GM23248 (cell line): ENCODE data around the gene PKD2L1. TPM values are rescaled to one million over a fixed set of nuclear protein-coding genes. Genes with fewer than 3 reads are reported as not detected.
"Not testable (repeated sequence)": the region's sequence is repeated elsewhere in the genome, so short reads cannot be mapped to it uniquely, and the experiment has no call there.

Experiments used
- DNase-seq: peaks from one replicate; pipeline ENCODE4 v3.0.0-alpha.2; 2015
- H2AFZ ChIP-seq: fragments of 200-600 bp; sonication (generic); 2 replicates; pipeline ENCODE4 v1.6.1; 2016; ENCODE audit warnings: antibody characterized with exemption
- H3F3A ChIP-seq: fragments of 200-600 bp; sonication (generic); 2 replicates; pipeline ENCODE4 v1.6.1; 2016; ENCODE audit warnings: mild to moderate bottlenecking, antibody characterized with exemption, mixed run types; ENCODE audit not compliant: insufficient read depth
- H3K27ac ChIP-seq: fragments of 200-600 bp; sonication (generic); 2 replicates; pipeline ENCODE4 v1.5.1; 2016; ENCODE audit warnings: mild to moderate bottlenecking
- H3K27me3 ChIP-seq: fragments of 200-600 bp; sonication (generic); replicated peaks from 2 replicates; pipeline ENCODE4 v1.6.1; 2016; ENCODE audit warnings: mild to moderate bottlenecking; ENCODE audit not compliant: insufficient read depth
- H3K36me3 ChIP-seq: fragments of 200-600 bp; sonication (generic); 2 replicates; pipeline ENCODE4 v1.6.1; 2016; ENCODE audit warnings: low read depth, mild to moderate bottlenecking
- H3K4me1 ChIP-seq: fragments of 200-600 bp; sonication (generic); 2 replicates; pipeline ENCODE4 v1.6.1; 2016; ENCODE audit warnings: mild to moderate bottlenecking; ENCODE audit not compliant: insufficient read depth
- H3K4me2 ChIP-seq: fragments of 200-600 bp; sonication (generic); one replicate; pipeline ENCODE4 v1.6.1; 2016; ENCODE audit warnings: mild to moderate bottlenecking; ENCODE audit not compliant: unreplicated experiment
- H3K4me3 ChIP-seq: fragments of 200-600 bp; sonication (generic); 2 replicates; pipeline ENCODE4 v1.5.1; 2016; ENCODE audit warnings: mild to moderate bottlenecking
- H3K79me2 ChIP-seq: fragments of 200-600 bp; sonication (generic); 2 replicates; pipeline ENCODE4 v1.6.1; 2016; ENCODE audit warnings: mild to moderate bottlenecking; ENCODE audit not compliant: insufficient read depth
- H3K9ac ChIP-seq: fragments of 200-600 bp; sonication (generic); 2 replicates; pipeline ENCODE4 v1.6.1; 2016; ENCODE audit warnings: mild to moderate bottlenecking
- H3K9me2 ChIP-seq: fragments of 200-600 bp; sonication (generic); 2 replicates; pipeline ENCODE4 v1.6.1; 2016; ENCODE audit warnings: mixed run types, mild to moderate bottlenecking, moderate library complexity; ENCODE audit not compliant: insufficient read depth
- H3K9me3 ChIP-seq: fragments of 200-600 bp; sonication (generic); one replicate; pipeline ENCODE4 v1.6.1; 2017; ENCODE audit warnings: low read depth
- H4K20me1 ChIP-seq: fragments of 200-600 bp; sonication (generic); 2 replicates; pipeline ENCODE4 v1.6.0; 2016; ENCODE audit not compliant: insufficient read depth
- EZH2 ChIP-seq: fragments of 200-600 bp; sonication (generic); IDR thresholded peaks from 2 replicates; pipeline ENCODE4 v1.6.1; 2018; ENCODE audit warnings: antibody characterized with exemption, mild to moderate bottlenecking; ENCODE audit not compliant: insufficient read depth, poor library complexity, severe bottlenecking
- EZH2phosphoT487 ChIP-seq: fragments of 200-600 bp; sonication (generic); IDR thresholded peaks from 2 replicates; pipeline ENCODE4 v1.6.1; 2018; ENCODE audit warnings: antibody characterized with exemption, moderate library complexity, mild to moderate bottlenecking, low read depth; ENCODE audit not compliant: insufficient read depth
- WGBS, 2 experiments: methylation state at CpG; one replicate each; pipeline ENCODE4 v1.1.6; 2015 to 2017; ENCODE audit warnings: low lambda C conversion rate in 2 of 2, low coverage in 1 of 2; ENCODE audit errors: missing lambda C conversion rate in 2 of 2; 5-methylcytosine and 5-hydroxymethylcytosine counted together
- in situ Hi-C: fragments of 300-500 bp; cut with MboI; formaldehyde crosslinking; loops from 2 replicates; pipeline ENCODE4 v1.15.0; 2020
- polyA plus RNA-seq: library from polyadenylated mRNA; unstranded; fragments of >200 nt; fragmentation: Nextera tagmentation; extraction: Ambion mirVana; gene quantifications from 2 replicates; pipeline ENCODE4 v1.2.1, GENCODE V29; 2016
- total RNA-seq: library from RNA; depleted of rRNA; stranded (reverse); fragments of >200 nt; shearing (Covaris generic); gene quantifications from 2 replicates; pipeline ENCODE4 v1.2.3, GENCODE V29; 2014

The PKD2L1 gene
- total and polyA plus RNA-seq, 2 experiments from 2014 or later: not detected

DNA sequence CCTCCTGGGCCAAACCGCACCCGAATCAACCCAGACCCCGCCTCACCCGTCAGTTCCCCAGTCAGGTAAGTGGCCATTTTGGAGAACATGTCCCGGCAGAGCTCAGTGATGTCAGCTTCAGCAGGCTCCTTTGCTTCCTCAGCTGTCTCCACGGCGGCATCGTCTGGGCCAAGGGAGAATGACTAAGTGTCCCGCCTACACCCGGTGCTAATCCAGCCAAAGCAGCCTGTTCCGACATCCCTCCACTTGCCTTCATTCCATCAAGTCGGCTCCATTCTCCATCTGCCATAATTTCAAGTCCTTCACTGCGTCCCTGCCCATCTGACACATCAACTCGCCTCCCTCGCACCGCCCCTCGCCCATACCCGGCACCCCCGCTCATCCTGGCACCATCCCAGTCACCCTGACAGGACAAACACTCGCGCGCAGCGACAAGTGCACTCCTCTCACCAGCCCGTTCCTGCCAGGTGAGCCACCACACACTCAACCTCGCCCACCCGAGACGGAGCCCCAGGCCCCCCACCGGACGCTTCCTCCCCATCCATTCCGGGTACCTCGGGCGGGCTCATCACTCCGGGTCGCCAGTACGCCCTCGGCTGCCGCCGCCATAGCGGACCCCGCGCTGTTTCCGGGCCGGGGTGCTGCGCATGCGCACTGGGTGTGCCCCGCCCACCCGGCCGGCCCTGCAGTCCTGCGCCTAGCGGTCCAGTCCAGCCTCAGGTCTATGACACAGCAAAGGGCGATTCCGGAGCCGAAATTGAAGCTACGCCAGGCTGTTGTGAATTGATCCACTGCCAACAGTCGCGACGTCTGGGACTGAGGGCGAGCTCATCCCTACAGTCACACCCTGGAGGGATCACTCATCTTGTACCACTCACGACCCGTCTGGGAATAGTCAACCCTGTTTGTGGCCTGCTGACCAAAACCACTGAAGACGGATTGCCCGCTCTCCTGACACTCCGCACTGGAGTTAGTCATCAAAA is 43.7 kb downstream of the PKD2L1 start, which contains the start of gene BLOC1S2:
BLOC1S2 (minus strand) TSS at position 630 of the 983 bp plus-strand sequence; CDS start at position 609, 21 bp downstream.
- Histone ChIP-seq H3K4me2 (peak within 1 kb of the TSS; percentile 87), H3K4me1 (peaks cover 31% of the 10 kb centered on the region), H3K79me2 (peaks cover 45% of the 10 kb centered on the region), H3K27me3 (no peaks in the 10 kb centered on the region), H3K9me3 (no peaks in the 10 kb centered on the region), H3K27ac (peak within 1 kb of the TSS; percentile 96), H3K36me3 (peaks cover 16% of the 10 kb centered on the region; the same call in 1 of the 2 replicates), H3K9ac (peak within 1 kb of the TSS; percentile 94), H3K9me2 (no peaks in the 10 kb centered on the region), H3F3A (peaks cover 23% of the 10 kb centered on the region), H3K4me3 (peak within 1 kb of the TSS; percentile 96), H4K20me1 (no peaks in the 10 kb centered on the region), H2AFZ (peak within 1 kb of the TSS; percentile 93)
- in situ Hi-C loops: no loop called here
- TF ChIP-seq EZH2 (no peak), EZH2phosphoT487 (no peak)
- WGBS, 2 experiments: 1 to 2% methylated on average over 42 to 63 of the region's 63 CpGs
- peak; percentile 98 for DNase-seq

GRCh38 chr10:100285326-100285725 is 44.7 kb downstream of the PKD2L1 start:
- H3K27me3 ChIP-seq, H3K9me3 ChIP-seq, H3K9me2 ChIP-seq, H4K20me1 ChIP-seq, in situ Hi-C loops: not testable (repeated sequence)
- Histone ChIP-seq H3K36me3 (peaks cover 23% of the 10 kb centered on the region; the same call in 1 of the 2 replicates), H3F3A (peaks cover 23% of the 10 kb centered on the region), H3K4me1 (peaks cover 31% of the 10 kb centered on the region), H3K79me2 (peaks cover 55% of the 10 kb centered on the region), H3K27ac (peak overlapping the region; percentile 96), H2AFZ (peak overlapping the region; percentile 93; the same call in 1 of the 2 replicates), H3K9ac (peak overlapping the region; percentile 94), H3K4me2 (peak overlapping the region; percentile 87), H3K4me3 (peak overlapping the region; percentile 96)
- WGBS, 2 experiments: 79 to 83% methylated on average over 12 of the region's 12 CpGs
- DNase-seq: peak; percentile 22

DNA sequence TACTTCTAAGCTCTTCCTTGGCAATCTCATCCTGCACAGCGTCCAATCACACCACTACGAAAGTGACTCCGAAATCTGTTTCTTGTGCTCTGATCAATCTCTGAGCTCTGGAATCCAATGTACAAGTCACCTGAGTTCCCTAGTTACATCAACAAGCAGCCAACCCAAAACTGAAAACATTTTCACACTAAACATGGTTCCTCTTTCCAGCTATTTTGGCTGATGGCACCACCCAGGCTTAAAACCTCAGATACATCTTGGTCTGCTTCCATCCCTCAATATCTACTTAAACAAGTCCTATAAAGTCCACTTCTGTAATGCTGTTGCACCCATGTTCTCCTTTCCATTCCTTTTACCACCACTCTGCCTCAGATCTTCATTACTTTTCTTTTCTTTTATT is 47.1 kb downstream of the PKD2L1 start:
- H3K9ac ChIP-seq: no peak overlapping the region
- no peak overlapping the region for H2AFZ ChIP-seq
- no peaks in the 10 kb centered on the region for H4K20me1 ChIP-seq
- peaks cover 31% of the 10 kb centered on the region for H3K4me1 ChIP-seq
- TF ChIP-seq EZH2phosphoT487 (no peak), EZH2 (no peak)
- no peaks in the 10 kb centered on the region for H3K9me2 ChIP-seq
- H3K36me3 ChIP-seq: peaks cover 36% of the 10 kb centered on the region
- no peak overlapping the region for H3K4me3 ChIP-seq
- DNase-seq: no peak
- no peak overlapping the region for H3K27ac ChIP-seq
- H3K9me3 ChIP-seq: no peaks in the 10 kb centered on the region
- WGBS, 2 experiments: 62 to 75% methylated on average over 3 of the region's 3 CpGs
- H3F3A ChIP-seq: peaks cover 23% of the 10 kb centered on the region
- peaks cover 69% of the 10 kb centered on the region for H3K79me2 ChIP-seq
- in situ Hi-C loops: no loop called here
- H3K27me3 ChIP-seq: no peaks in the 10 kb centered on the region
- H3K4me2 ChIP-seq: peak overlapping the region; percentile 1

GRCh38 chr10:100276971-100277370 is 53.1 kb downstream of the PKD2L1 start:
- H3K4me1 ChIP-seq, H3K9me2 ChIP-seq, H4K20me1 ChIP-seq, H3K4me2 ChIP-seq, H3K9me3 ChIP-seq, DNase-seq, in situ Hi-C loops, H2AFZ ChIP-seq, H3K4me3 ChIP-seq, H3K9ac ChIP-seq, H3K27ac ChIP-seq, H3K27me3 ChIP-seq: not testable (repeated sequence)
- Histone ChIP-seq H3K36me3 (peaks cover 41% of the 10 kb centered on the region), H3F3A (peaks cover 35% of the 10 kb centered on the region), H3K79me2 (peaks cover 31% of the 10 kb centered on the region)
- WGBS, 2 experiments: 92% methylated on average over 7 to 22 of the region's 31 CpGs
